Progenitor cell of endocrine pancreas (in vitro differentiated cells): ENCODE results near the gene WDR72. TPM values are rescaled to one million over a fixed set of nuclear protein-coding genes. Genes with fewer than 3 reads are reported as not detected.
"Not testable (repeated sequence)": the region's sequence is repeated elsewhere in the genome, so short reads cannot be mapped to it uniquely, and the experiment has no call there.

Source experiments
- DNase-seq: peaks from one replicate; pipeline ENCODE4 v3.0.0; 2021; ENCODE audit warnings: low spot score; ENCODE audit not compliant: unreplicated experiment
- H3K27ac Mint-ChIP-seq: 2 replicates; pipeline ENCODE4 v1.8.0; 2021; ENCODE audit warnings: mild to moderate bottlenecking, moderate library complexity, mixed read lengths
- H3K27me3 Mint-ChIP-seq: 2 replicates; pipeline ENCODE4 v1.8.0; 2021; ENCODE audit warnings: mixed read lengths
- H3K36me3 Mint-ChIP-seq: 2 replicates; pipeline ENCODE4 v1.8.0; 2022; ENCODE audit warnings: mixed read lengths; ENCODE audit not compliant: insufficient read depth
- H3K4me1 Mint-ChIP-seq: 2 replicates; pipeline ENCODE4 v1.8.0; 2021; ENCODE audit warnings: low read depth, mixed read lengths
- H3K4me3 Mint-ChIP-seq: 2 replicates; pipeline ENCODE4 v1.8.0; 2021; ENCODE audit warnings: low read depth, mild to moderate bottlenecking, moderate library complexity, mixed read lengths
- H3K9me3 Mint-ChIP-seq: 2 replicates; pipeline ENCODE4 v1.8.0; 2021; ENCODE audit warnings: low read depth, mixed read lengths
- CTCF ChIP-seq: fragments of 200-600 bp; sonication (generic); IDR thresholded peaks from one replicate; pipeline ENCODE4 v1.5.0; 2021; ENCODE audit warnings: antibody characterized with exemption, mild to moderate bottlenecking; ENCODE audit not compliant: unreplicated experiment
- total RNA-seq: library from RNA; stranded (reverse); gene quantifications from 2 replicates; pipeline ENCODE4 v1.2.1, GENCODE V29; 2021

The WDR72 gene
- total RNA-seq, 1 donor from 2014 or later: 26.6 TPM

GRCh38 chr15:53558384-53558783 is 201.1 kb downstream of the WDR72 start:
- H3K27ac Mint-ChIP-seq: peak overlapping the region; percentile 94
- H3K27me3 Mint-ChIP-seq: no peaks in the 10 kb centered on the region
- TF ChIP-seq CTCF: no peak
- H3K9me3 Mint-ChIP-seq: no peaks in the 10 kb centered on the region
- H3K4me1 Mint-ChIP-seq: peaks cover 55% of the 10 kb centered on the region
- DNase-seq: no peak
- H3K36me3 Mint-ChIP-seq: peaks cover 13% of the 10 kb centered on the region
- H3K4me3 Mint-ChIP-seq: no peak overlapping the region

GRCh38 chr15:53555226-53555625 is 204.2 kb downstream of the WDR72 start:
- H3K4me3 Mint-ChIP-seq: no peak overlapping the region
- DNase-seq: no peak
- H3K9me3 Mint-ChIP-seq: no peaks in the 10 kb centered on the region
- H3K27me3 Mint-ChIP-seq: no peaks in the 10 kb centered on the region
- H3K27ac Mint-ChIP-seq: no peak overlapping the region
- peaks cover 15% of the 10 kb centered on the region for H3K36me3 Mint-ChIP-seq
- TF ChIP-seq CTCF: no peak
- peaks cover 45% of the 10 kb centered on the region for H3K4me1 Mint-ChIP-seq

GRCh38 chr15:53549697-53550305 is 209.7 kb downstream of the WDR72 start:
- Mint-ChIP-seq H3K9me3 (peaks cover 3% of the 10 kb centered on the region), H3K36me3 (peaks cover 15% of the 10 kb centered on the region), H3K27me3 (no peaks in the 10 kb centered on the region), H3K27ac (peak overlapping the region; percentile 61), H3K4me1 (peaks cover 45% of the 10 kb centered on the region), H3K4me3 (no peak overlapping the region)
- TF ChIP-seq CTCF: no peak
- DNase-seq: no peak

- H3K36me3 Mint-ChIP-seq: peaks cover 17% of the 10 kb centered on the region
- no peak overlapping the region for H3K4me3 Mint-ChIP-seq
- peaks cover 43% of the 10 kb centered on the region for H3K4me1 Mint-ChIP-seq
- H3K9me3 Mint-ChIP-seq: peaks cover 8% of the 10 kb centered on the region
- TF ChIP-seq CTCF: no peak
- H3K27ac Mint-ChIP-seq: peak overlapping the region; percentile 35
- DNase-seq: no peak
- H3K27me3 Mint-ChIP-seq: no peaks in the 10 kb centered on the region
Observed at GRCh38 chr15:53548236-53548635, 211.2 kb downstream of the WDR72 start.

GRCh38 chr15:53540626-53541300 is 218.7 kb downstream of the WDR72 start:
- not testable (repeated sequence) for H3K27ac Mint-ChIP-seq, H3K4me1 Mint-ChIP-seq, H3K27me3 Mint-ChIP-seq, DNase-seq
- Mint-ChIP-seq H3K4me3 (peak overlapping the region; percentile 65), H3K9me3 (peaks cover 18% of the 10 kb centered on the region), H3K36me3 (peaks cover 22% of the 10 kb centered on the region)

- TF ChIP-seq CTCF: no peak
- peak overlapping the region; percentile 65 for H3K4me3 Mint-ChIP-seq
- no peak for DNase-seq
- H3K27me3 Mint-ChIP-seq: no peaks in the 10 kb centered on the region
- H3K27ac Mint-ChIP-seq: peak overlapping the region; percentile 47
- H3K9me3 Mint-ChIP-seq: peaks cover 18% of the 10 kb centered on the region
- H3K36me3 Mint-ChIP-seq: peaks cover 25% of the 10 kb centered on the region
- H3K4me1 Mint-ChIP-seq: peaks cover 8% of the 10 kb centered on the region
Observed at GRCh38 chr15:53539878-53540277, 219.6 kb downstream of the WDR72 start.
